Spinal cord (tissue), 10 donors: Measurements from ENCODE around the gene FAM180A. TPM values are rescaled to one million over a fixed set of nuclear protein-coding genes. Genes with fewer than 3 reads are reported as not detected.
A peak's percentile ranks its signal among the peaks of the same experiment; 100 is the strongest.
"Not testable (repeated sequence)": the region's sequence is repeated elsewhere in the genome, so short reads cannot be mapped to it uniquely, and the experiment has no call there.

Experiments
- DNase-seq, 6 donors: peaks; one replicate each; pipeline versions ENCODE4 v3.0.0 to v3.0.0-alpha.2; 2013 to 2015; ENCODE audit warnings: low spot score in 6 of 6, low read depth in 4 of 6
- H3K27ac ChIP-seq: one replicate; pipeline ENCODE4 v1.5.1; 2013; ENCODE audit warnings: low read depth, low read length, control low read depth
- H3K27me3 ChIP-seq: one replicate; pipeline ENCODE4 v1.6.1; 2013; ENCODE audit warnings: low read length; ENCODE audit not compliant: control insufficient read depth, insufficient read depth
- H3K36me3 ChIP-seq: one replicate; pipeline ENCODE4 v1.6.1; 2013; ENCODE audit warnings: low read length; ENCODE audit not compliant: control insufficient read depth, insufficient read depth
- H3K4me1 ChIP-seq: one replicate; pipeline ENCODE4 v1.6.1; 2013; ENCODE audit warnings: low read length; ENCODE audit not compliant: control insufficient read depth, insufficient read depth
- H3K4me3 ChIP-seq: one replicate; pipeline ENCODE4 v1.5.1; 2013; ENCODE audit warnings: low read depth, low read length, control low read depth
- H3K9me3 ChIP-seq: one replicate; pipeline ENCODE4 v1.6.1; 2013; ENCODE audit warnings: low read length; ENCODE audit not compliant: control insufficient read depth, insufficient read depth
- WGBS: methylation state at CpG from one replicate; pipeline ENCODE4 v1.1.5; 2013; ENCODE audit warnings: missing lambda C conversion rate; ENCODE audit not compliant: insufficient coverage; 5-methylcytosine and 5-hydroxymethylcytosine counted together
- polyA plus RNA-seq, 2 donors: library from polyadenylated mRNA; unstranded; fragments of 120-200 nt; gene quantifications; one replicate each; pipeline ENCODE4 v1.2.1, GENCODE V29; 2013; ENCODE audit not compliant: insufficient read length in 2 of 2
- total RNA-seq, 2 donors: library from RNA; depleted of rRNA in 1 of 2; stranded (reverse); fragments of 120-200 nt in 1 of 2; fragments of >200 nt in 1 of 2; gene quantifications; one replicate each; pipeline versions ENCODE4 v1.2.3 to v1.2.4, GENCODE V29; 2013 to 2014
- donor health status: healthy.

FAM180A gene
- total and polyA plus RNA-seq, 4 donors: 0.21 to 0.99 (median 0.41) TPM

DNA sequence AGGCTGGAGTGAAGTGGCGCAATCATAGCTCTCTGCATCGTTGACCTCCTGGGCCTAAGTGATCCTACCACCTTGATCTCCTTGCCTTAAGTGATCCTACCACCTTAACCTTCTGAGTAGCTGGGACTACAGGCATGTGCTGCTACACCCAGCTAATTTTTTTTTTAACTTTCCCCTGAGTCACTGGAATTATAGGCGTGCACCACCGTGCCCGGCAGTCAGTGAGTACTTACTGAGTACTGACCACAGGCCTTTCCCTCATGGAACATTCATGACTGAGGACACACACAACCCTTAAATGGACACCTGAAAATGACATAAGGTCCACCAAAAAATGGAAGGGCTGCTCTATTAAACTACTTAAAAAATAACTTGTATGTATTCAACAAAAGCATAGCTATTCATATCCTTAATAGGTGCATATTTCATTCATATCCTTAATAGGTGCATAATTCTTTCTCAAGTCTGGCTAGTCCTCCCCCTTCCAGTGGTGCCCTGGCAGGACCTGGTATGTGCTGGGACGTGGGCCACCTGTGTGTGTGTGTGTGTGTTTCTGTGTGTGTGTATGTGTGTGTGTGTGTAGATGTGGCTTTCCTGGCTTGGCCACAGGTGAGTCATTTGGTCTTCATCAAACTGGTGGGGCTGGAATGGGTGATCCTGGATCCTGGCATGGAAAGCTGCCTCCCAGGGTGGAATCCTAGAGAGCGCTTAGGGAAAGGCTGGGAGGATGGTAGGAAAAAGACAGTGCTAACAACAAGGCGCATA lies 3.5 kb downstream of the FAM180A start:
- H3K9me3 ChIP-seq: no peaks in the 10 kb centered on the region

DNA sequence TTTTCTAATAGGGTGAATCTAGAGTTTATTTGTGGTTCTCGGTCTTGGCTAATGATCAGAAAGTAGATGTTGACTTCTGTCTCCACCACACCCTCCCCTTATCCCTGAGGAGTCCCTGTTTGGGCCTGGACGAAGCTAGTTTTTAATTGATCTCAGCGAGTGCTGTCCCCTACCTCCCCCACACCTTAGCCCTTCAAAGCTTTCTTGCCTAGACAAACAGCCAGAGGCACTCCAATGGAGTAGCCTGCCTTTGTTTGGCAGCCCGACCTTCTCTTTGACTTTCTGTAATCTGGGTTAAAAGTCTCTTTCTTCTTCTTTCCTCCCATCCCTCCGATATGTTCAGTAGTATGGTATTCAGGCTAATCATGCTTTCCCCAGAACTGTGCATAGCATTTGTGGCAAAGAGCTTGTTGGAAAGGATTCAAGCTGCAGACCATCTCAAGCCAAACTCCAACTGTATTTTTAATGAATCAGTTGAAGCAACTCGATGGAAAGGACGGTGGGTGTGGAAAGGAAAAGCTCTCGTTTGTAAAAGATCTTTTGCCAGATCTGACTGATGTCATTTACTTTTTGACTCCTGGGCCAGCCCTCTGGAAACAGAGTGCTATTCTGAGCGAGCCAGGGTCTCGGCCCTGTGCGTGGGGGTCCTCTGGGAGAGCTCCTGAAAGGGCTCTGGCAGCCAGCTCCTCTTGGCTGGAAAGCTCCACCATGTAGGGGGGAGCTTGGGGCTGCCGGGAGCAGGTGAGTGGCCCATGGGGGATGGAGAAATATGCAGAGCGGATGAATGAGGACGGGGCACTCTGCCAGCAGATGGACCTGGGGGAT lies 4.5 kb downstream of the FAM180A start:
- H3K27ac ChIP-seq: peak overlapping the region; percentile 6

More for the DNA sequence above, 3.5 kb downstream of the FAM180A start:
- 94% methylated on average over 8 of the region's 8 CpGs for WGBS
- Histone ChIP-seq H3K36me3 (no peaks in the 10 kb centered on the region), H3K4me3 (no peak overlapping the region), H3K27ac (no peak overlapping the region), H3K27me3 (no peaks in the 10 kb centered on the region), H3K4me1 (peaks cover 6% of the 10 kb centered on the region)
- no peak for DNase-seq

GRCh38 chr7:135742371-135742770 lies 6.2 kb downstream of the FAM180A start:
- no peaks in the 10 kb centered on the region for H3K36me3 ChIP-seq
- 92% methylated on average over 4 of the region's 4 CpGs for WGBS
- no peak overlapping the region for H3K4me3 ChIP-seq
- no peak overlapping the region for H3K27ac ChIP-seq
- peaks cover 6% of the 10 kb centered on the region for H3K4me1 ChIP-seq
- H3K27me3 ChIP-seq: no peaks in the 10 kb centered on the region
- H3K9me3 ChIP-seq: no peaks in the 10 kb centered on the region
- no peak for DNase-seq

More for the DNA sequence above, 4.5 kb downstream of the FAM180A start:
- DNase-seq: peak in 3 of 6 donors; percentile 15 to 72 (median 59)
- H3K36me3 ChIP-seq: no peaks in the 10 kb centered on the region
- peaks cover 6% of the 10 kb centered on the region for H3K4me1 ChIP-seq
- 33% methylated on average over 5 of the region's 14 CpGs for whole genome bisulfite sequencing
- no peaks in the 10 kb centered on the region for H3K9me3 ChIP-seq
- no peak overlapping the region for H3K4me3 ChIP-seq
- no peaks in the 10 kb centered on the region for H3K27me3 ChIP-seq

GRCh38 chr7:135741905-135742304 lies 6.7 kb downstream of the FAM180A start:
- 30% methylated on average over 2 of the region's 2 CpGs for WGBS
- no peaks in the 10 kb centered on the region for H3K9me3 ChIP-seq
- H3K4me3 ChIP-seq: no peak overlapping the region
- DNase-seq: no peak
- no peaks in the 10 kb centered on the region for H3K36me3 ChIP-seq
- H3K4me1 ChIP-seq: peaks cover 6% of the 10 kb centered on the region
- no peaks in the 10 kb centered on the region for H3K27me3 ChIP-seq
- H3K27ac ChIP-seq: no peak overlapping the region

- no peak overlapping the region for H3K27ac ChIP-seq
- H3K36me3 ChIP-seq: no peaks in the 10 kb centered on the region
- DNase-seq: no peak
- H3K4me1 ChIP-seq: peaks cover 11% of the 10 kb centered on the region
- no peak overlapping the region for H3K4me3 ChIP-seq
- no peaks in the 10 kb centered on the region for H3K9me3 ChIP-seq
- WGBS: 90% methylated on average over 2 of the region's 3 CpGs
- no peaks in the 10 kb centered on the region for H3K27me3 ChIP-seq
These were observed 7.7 kb downstream of the FAM180A start for GRCh38 chr7:135740889-135741288.

GRCh38 chr7:135737306-135737647 lies 11.3 kb downstream of the FAM180A start:
- H3K4me3 ChIP-seq, H3K27ac ChIP-seq: not testable (repeated sequence)
- WGBS: 95% methylated on average over 7 of the region's 10 CpGs

GRCh38 chr7:135736586-135737305 lies 11.9 kb downstream of the FAM180A start:
- no peak for DNase-seq
- no peaks in the 10 kb centered on the region for H3K36me3 ChIP-seq
- no peaks in the 10 kb centered on the region for H3K27me3 ChIP-seq
- no peaks in the 10 kb centered on the region for H3K9me3 ChIP-seq
- H3K4me1 ChIP-seq: peaks cover 5% of the 10 kb centered on the region
- 91% methylated on average over 6 of the region's 6 CpGs for WGBS
- no peak overlapping the region for H3K27ac ChIP-seq
- no peak overlapping the region for H3K4me3 ChIP-seq

More at GRCh38 chr7:135737306-135737647, 11.3 kb downstream of the FAM180A start:
- H3K4me1 ChIP-seq, H3K36me3 ChIP-seq, DNase-seq, H3K9me3 ChIP-seq, H3K27me3 ChIP-seq: not testable (repeated sequence)

DNA sequence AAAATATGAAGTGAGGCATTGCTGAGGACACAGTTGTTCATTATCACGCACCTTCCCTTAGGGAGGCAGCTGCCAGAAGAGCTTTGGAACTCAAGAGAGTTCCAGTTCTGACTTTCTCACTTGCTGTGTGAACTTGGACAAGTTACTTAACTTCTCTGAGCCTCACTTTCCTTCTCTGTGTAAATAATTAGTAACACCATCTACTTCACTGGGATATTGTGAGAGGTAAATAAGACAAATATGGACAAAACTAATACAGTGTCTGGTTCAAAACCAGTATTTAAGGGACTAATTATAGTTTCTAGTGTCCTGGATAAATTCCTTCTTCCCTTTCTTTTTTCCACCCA lies 14.3 kb downstream of the FAM180A start:
- Histone ChIP-seq H3K36me3 (no peaks in the 10 kb centered on the region), H3K9me3 (no peaks in the 10 kb centered on the region), H3K27ac (no peak overlapping the region), H3K4me1 (peaks cover 5% of the 10 kb centered on the region), H3K27me3 (no peaks in the 10 kb centered on the region), H3K4me3 (no peak overlapping the region)
- WGBS: 100% methylated on average over 1 of the region's 1 CpG
- no peak for DNase-seq

DNA sequence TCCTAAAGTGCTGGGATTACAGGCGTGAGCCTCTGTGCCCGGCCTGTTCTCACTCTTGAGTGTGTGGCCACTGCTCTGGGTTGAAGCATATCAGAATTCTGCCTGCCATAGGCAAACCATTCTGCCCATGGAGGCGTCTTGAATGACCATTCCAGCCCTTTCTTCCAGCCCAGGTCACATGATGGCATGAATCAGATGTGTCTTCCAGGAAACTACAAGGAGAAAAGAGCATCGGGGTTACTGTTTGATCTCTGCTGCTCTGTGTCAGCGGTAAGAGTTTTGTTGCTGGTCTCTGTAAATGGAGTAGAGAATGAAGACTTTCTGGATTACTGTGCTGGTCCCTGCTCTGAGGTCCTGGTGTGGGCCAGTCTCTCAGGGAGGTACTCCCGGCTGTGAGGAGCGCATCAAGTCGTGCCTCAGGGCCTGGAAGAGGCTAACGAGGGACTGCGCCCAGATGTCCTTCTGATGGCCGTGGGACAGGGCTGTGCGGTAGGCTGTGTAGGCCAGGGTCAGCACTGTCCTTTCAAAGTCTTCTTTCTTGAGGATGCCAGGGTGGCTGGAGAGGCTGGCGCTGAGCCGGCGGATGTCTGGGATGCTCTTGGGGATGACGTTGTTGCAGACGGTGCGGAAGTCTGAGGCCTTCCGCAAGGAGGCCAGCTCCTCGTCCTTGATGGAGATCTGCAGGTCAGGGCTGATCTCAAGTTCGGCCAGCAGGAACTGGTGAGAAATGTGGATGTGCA lies 14.8 kb downstream of the FAM180A start:
- no peaks in the 10 kb centered on the region for H3K27me3 ChIP-seq
- peaks cover 5% of the 10 kb centered on the region for H3K4me1 ChIP-seq
- no peaks in the 10 kb centered on the region for H3K36me3 ChIP-seq
- no peak overlapping the region for H3K27ac ChIP-seq
- no peak overlapping the region for H3K4me3 ChIP-seq
- DNase-seq: no peak
- no peaks in the 10 kb centered on the region for H3K9me3 ChIP-seq
- WGBS: 90% methylated on average over 21 of the region's 21 CpGs
